Mucosa of descending colon (tissue), 3 donors: ENCODE data around the gene MYO1F. TPM values are rescaled to one million over a fixed set of nuclear protein-coding genes. Genes with fewer than 3 reads are reported as not detected.

Experiments used
- ATAC-seq: fragments of 200-7000 bp; cut with Tn5 transposase; one replicate; pipeline ENCODE4 v1.9.1; 2020; ENCODE audit warnings: mild to moderate bottlenecking, moderate library complexity
- DNase-seq, 3 donors: peaks; one replicate each; pipeline ENCODE4 v3.0.0-alpha.2; 2020
- H3K36me3 ChIP-seq: fragments of 200-600 bp; one replicate; pipeline ENCODE4 v1.8.0; 2021; ENCODE audit warnings: low read depth, mild to moderate bottlenecking
- H3K4me1 ChIP-seq: fragments of 200-600 bp; one replicate; pipeline ENCODE4 v1.8.0; 2021; ENCODE audit warnings: low read depth, mild to moderate bottlenecking
- H3K4me3 ChIP-seq: fragments of 200-600 bp; one replicate; pipeline ENCODE4 v1.8.0; 2021; ENCODE audit warnings: mild to moderate bottlenecking
- H3K9me3 ChIP-seq: fragments of 200-600 bp; one replicate; pipeline ENCODE4 v1.8.0; 2021; ENCODE audit warnings: mild to moderate bottlenecking
- intact Hi-C, 2 donors: fragments of 100-400 bp; cut with DNase I in 1 of 2; cut with micrococcal nuclease in 1 of 2; formaldehyde crosslinking; loops; one replicate each; pipeline versions ENCODE4 v1.11.0 to v1.11.1; 2022; cut with DNase I, micrococcal nuclease
- total RNA-seq, 3 donors: library from RNA; stranded (reverse); fragmentation: NEBNext Ultra II Directional in 2 of 3; extraction: Animal tissue kit (Norgen Biotek cat#: 25700) in 2 of 3; gene quantifications; one replicate each; pipeline versions ENCODE4 v1.2.1 to v1.2.4, GENCODE V29; 2021 to 2023
- TF ChIP-seq, protein P1 (sequence below): fragments of 200-600 bp; IDR thresholded peaks from one replicate; pipeline ENCODE4 v1.8.0; 2022; ENCODE audit warnings: antibody characterized with exemption, mild to moderate bottlenecking
- donor health status: DM: no; HTN: no; CAD: no; lungs with moderate emphysema.
- donor health status: DM: no; HTN: no; CAD: no.
- donor health status: DM: no; HTN: yes; CAD: no.

Gene MYO1F
- total RNA-seq, 3 donors from 2014 or later, result 8.5 to 26.5 (median 21.0) TPM

DNA sequence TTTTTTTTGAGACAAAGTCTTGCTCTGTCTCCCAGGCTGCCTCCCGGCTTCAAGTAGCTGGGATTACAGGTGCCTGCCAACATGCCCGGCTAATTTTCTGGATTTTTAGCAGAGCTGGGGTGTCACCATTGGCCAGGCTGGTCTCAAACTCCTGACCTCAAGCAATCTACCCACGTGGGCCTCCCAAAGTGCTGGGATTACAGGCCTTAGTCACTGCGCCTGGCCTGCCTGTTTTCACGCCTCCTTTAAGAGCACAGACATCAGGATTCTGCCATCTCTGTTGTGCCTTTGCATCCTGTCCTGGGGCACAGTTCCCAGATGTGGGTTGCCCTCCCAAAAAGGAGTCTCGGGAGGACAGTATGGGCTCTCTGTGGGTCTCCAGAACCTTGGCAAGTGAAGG, 72.3 kb downstream of the MYO1F start:
- Histone ChIP-seq H3K4me1 (peaks cover 12% of the 10 kb centered on the region), H3K4me3 (no peak overlapping the region), H3K9me3 (no peaks in the 10 kb centered on the region), H3K36me3 (no peaks in the 10 kb centered on the region)
- DNase-seq (no peak), ATAC-seq (no peak)
- TF ChIP-seq, protein P1, sequence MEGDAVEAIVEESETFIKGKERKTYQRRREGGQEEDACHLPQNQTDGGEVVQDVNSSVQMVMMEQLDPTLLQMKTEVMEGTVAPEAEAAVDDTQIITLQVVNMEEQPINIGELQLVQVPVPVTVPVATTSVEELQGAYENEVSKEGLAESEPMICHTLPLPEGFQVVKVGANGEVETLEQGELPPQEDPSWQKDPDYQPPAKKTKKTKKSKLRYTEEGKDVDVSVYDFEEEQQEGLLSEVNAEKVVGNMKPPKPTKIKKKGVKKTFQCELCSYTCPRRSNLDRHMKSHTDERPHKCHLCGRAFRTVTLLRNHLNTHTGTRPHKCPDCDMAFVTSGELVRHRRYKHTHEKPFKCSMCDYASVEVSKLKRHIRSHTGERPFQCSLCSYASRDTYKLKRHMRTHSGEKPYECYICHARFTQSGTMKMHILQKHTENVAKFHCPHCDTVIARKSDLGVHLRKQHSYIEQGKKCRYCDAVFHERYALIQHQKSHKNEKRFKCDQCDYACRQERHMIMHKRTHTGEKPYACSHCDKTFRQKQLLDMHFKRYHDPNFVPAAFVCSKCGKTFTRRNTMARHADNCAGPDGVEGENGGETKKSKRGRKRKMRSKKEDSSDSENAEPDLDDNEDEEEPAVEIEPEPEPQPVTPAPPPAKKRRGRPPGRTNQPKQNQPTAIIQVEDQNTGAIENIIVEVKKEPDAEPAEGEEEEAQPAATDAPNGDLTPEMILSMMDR, result no peak
- intact Hi-C loops, result loop anchor here in 1 of 2 donors (10.0 kb wide), 1 partner anchor 150 kb away; no protein-coding TSS in a partner anchor

DNA sequence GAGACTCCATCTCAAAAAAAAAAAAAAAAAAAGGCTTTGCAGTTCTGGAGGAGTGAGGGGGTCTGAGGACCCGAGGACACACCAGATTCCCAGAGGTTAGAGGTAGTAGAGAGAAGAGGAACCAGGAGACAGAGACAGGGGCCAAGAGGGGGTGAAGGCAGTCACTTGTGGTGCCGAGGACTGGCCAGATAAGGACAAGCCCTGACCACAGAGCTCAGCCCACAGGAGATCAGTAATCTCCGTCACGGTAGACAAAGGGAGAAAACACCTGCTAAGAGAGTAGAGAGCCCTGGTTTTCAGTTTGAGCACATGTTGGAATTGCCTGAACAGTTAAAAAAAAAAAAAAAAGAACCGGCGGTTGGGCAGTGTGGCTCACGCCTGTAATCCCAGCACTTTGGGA, 73.1 kb downstream of the MYO1F start:
- intact Hi-C loops, result loop anchor here in 1 of 2 donors (10.0 kb wide), 1 partner anchor 149 kb away; no protein-coding TSS in a partner anchor
- DNase-seq, result no peak
- Histone ChIP-seq H3K4me1 (peaks cover 12% of the 10 kb centered on the region), H3K4me3 (no peak overlapping the region), H3K9me3 (no peaks in the 10 kb centered on the region), H3K36me3 (no peaks in the 10 kb centered on the region)
- TF ChIP-seq, protein P1, result no peak
- no peak for ATAC-seq

DNA sequence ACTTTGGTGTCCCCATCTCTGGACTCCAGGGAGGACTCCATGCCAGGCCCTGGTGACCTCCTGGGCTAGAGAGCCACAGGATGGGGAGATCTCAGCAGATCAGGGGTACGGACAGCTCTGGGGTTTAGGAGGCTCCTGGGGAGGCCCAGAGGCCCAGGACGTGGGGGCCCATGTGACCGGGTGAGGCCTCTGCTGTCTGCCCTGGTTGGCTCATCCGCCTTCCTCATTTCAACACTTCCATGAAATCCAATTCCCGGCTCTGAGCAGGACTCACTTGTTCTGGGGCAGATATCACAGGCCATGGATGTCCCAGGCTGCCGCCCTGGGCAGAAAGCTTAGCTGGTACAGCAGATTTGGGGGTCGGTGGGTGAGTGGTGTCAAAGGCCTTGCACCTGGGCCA, 73.7 kb downstream of the MYO1F start:
- ATAC-seq, result no peak
- TF ChIP-seq, protein P1, result no peak
- DNase-seq, result no peak
- H3K4me1 ChIP-seq, result peaks cover 12% of the 10 kb centered on the region
- intact Hi-C loops, result loop anchor here in 1 of 2 donors (10.0 kb wide), 1 partner anchor 149 kb away; no protein-coding TSS in a partner anchor
- H3K9me3 ChIP-seq, result no peaks in the 10 kb centered on the region
- H3K4me3 ChIP-seq, result no peak overlapping the region
- H3K36me3 ChIP-seq, result no peaks in the 10 kb centered on the region

DNA sequence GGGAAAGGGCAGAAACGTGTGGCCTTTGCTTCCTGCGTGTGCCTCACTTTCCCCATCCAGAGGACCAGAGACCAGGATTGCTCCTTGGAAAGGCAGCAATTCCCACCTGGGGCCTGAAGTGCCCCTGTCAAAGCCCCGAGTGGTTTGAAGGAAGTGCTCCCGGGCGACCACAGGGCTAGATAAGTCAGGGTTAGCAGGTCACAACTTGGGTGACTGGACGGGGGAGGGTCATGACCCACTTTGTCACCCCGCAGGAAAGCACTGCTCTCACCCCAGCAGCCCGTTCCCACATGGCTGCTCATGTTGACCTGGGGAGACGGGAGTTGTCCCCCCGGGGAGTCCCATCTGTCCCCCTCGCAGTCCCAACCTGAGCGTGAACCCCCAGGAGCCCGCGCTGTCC, 75.3 kb downstream of the MYO1F start:
- peaks cover 12% of the 10 kb centered on the region for H3K4me1 ChIP-seq
- TF ChIP-seq, protein P1, result no peak
- ATAC-seq (no peak), DNase-seq (no peak)
- intact Hi-C loops, result loop anchor here in 1 of 2 donors (10.0 kb wide), 1 partner anchor 147 kb away; no protein-coding TSS in a partner anchor
- H3K4me3 ChIP-seq, result no peak overlapping the region
- H3K36me3 ChIP-seq, result no peaks in the 10 kb centered on the region
- no peaks in the 10 kb centered on the region for H3K9me3 ChIP-seq

DNA sequence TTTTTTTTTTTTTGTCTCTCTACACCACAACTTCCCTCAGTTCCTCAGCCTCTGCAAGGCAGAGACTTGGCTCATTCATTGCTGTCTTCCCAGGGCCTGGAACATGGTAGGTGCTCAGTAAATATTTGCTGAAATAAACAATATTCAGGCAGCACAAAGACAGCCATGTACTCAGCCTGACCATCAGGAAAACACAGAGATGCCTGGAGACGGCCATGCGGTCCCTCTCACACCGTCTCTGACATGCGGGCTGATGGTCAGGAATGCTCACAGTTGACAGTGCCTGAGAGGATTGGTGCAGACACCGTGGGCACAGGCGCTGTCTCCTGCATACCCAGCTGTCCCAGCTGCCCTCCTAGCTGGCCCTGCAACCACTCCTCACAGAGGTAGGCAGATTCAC, 75.7 kb downstream of the MYO1F start:
- TF ChIP-seq, protein P1, result no peak
- Histone ChIP-seq H3K4me3 (no peak overlapping the region), H3K9me3 (no peaks in the 10 kb centered on the region), H3K36me3 (no peaks in the 10 kb centered on the region), H3K4me1 (peaks cover 10% of the 10 kb centered on the region)
- DNase-seq (no peak), ATAC-seq (no peak)
- intact Hi-C loops, result loop anchor here in 1 of 2 donors (10.0 kb wide), 1 partner anchor 147 kb away; no protein-coding TSS in a partner anchor
